Endothelial cell of umbilical vein (primary cell): ENCODE measurements around the gene FIZ1. TPM values are rescaled to one million over a fixed set of nuclear protein-coding genes. Genes with fewer than 3 reads are reported as not detected.

Source experiments
- BruUV-seq: library from RNA; stranded (reverse); fragments of 400-500 nt; replicated peaks from 2 replicates; lab custom pipeline; 2021; lab: Mats Ljungman, UMichigan
- CTCF ChIA-PET: fragments of 300-600, 350-600 bp; sonication (Branson Sonifier 250); formaldehyde crosslinking; loops from one replicate; lab custom pipeline; 2021; ENCODE audit warnings: antibody characterized with exemption, inconsistent platforms; lab: Charles Lee
- POLR2A ChIA-PET: fragments of 300-600, 350-600 bp; sonication (Branson Sonifier 250); formaldehyde crosslinking; loops from one replicate; lab custom pipeline; 2021; ENCODE audit warnings: antibody characterized with exemption, inconsistent platforms; lab: Charles Lee
- DNase-seq: peaks from one replicate; pipeline ENCODE4 v3.0.0-alpha.2; 2011; ENCODE audit warnings: low read depth, low spot score
- FAIRE-seq: peaks from 2 replicates; lab custom pipeline; 2011; peaks lifted over from hg19 to GRCh38; lab: Jason Lieb, UNC
- H2AFZ ChIP-seq: 2 replicates; pipeline ENCODE4 v1.6.0; 2012; ENCODE audit warnings: low read depth, low read length, control low read depth, inconsistent platforms
- H3K27ac ChIP-seq: 2 replicates; pipeline ENCODE4 v1.5.1; 2011; ENCODE audit warnings: low read depth, mild to moderate bottlenecking, control low read depth, low read length, moderate library complexity; ENCODE audit not compliant: insufficient read depth
- H3K27me3 ChIP-seq, 2 experiments: 2 replicates each; pipeline versions ENCODE4 v1.6.0 to v1.6.1; 2011; ENCODE audit warnings: low read length in 2 of 2, mixed read lengths in 1 of 2; ENCODE audit not compliant: control insufficient read depth in 2 of 2, insufficient read depth in 2 of 2
- H3K36me3 ChIP-seq, 2 experiments: 2 replicates in 1 of 2; 3 replicates in 1 of 2; pipeline ENCODE4 v1.5.1; 2011; ENCODE audit warnings: low read length in 2 of 2, mild to moderate bottlenecking in 1 of 2, moderate library complexity in 1 of 2; ENCODE audit not compliant: control insufficient read depth in 2 of 2, insufficient read depth in 2 of 2; ENCODE audit errors: extremely low read depth in 1 of 2
- H3K4me1 ChIP-seq: 3 replicates; pipeline ENCODE4 v1.5.1; 2011; ENCODE audit warnings: mild to moderate bottlenecking, low read length; ENCODE audit not compliant: control insufficient read depth, insufficient read depth; ENCODE audit errors: extremely low read depth
- H3K4me2 ChIP-seq: 2 replicates; pipeline ENCODE4 v1.6.1; 2011; ENCODE audit warnings: low read length, control low read depth, mixed read lengths; ENCODE audit not compliant: insufficient read depth
- H3K4me3 ChIP-seq, 3 experiments: fragments of 200-600 bp in 1 of 3; sonication (generic), shearing (Covaris generic) in 1 of 3; replicated peaks in 1 of 3; 2 replicates each; pipeline ENCODE4 v1.5.1; 2011 to 2016; ENCODE audit warnings: control low read depth in 3 of 3, low read length in 3 of 3, mild to moderate bottlenecking in 2 of 3, inconsistent platforms in 1 of 3, low read depth in 1 of 3, moderate library complexity in 1 of 3; ENCODE audit not compliant: insufficient read depth in 1 of 3
- H3K79me2 ChIP-seq: 2 replicates; pipeline ENCODE4 v1.6.0; 2012; ENCODE audit warnings: low read length, inconsistent platforms; ENCODE audit not compliant: control insufficient read depth, insufficient read depth
- H3K9ac ChIP-seq: replicated peaks from 2 replicates; pipeline ENCODE3; 2011; ENCODE audit warnings: low read length, control low read depth; ENCODE audit not compliant: insufficient read depth; ENCODE audit errors: extremely low read depth
- H3K9me1 ChIP-seq: replicated peaks from 3 replicates; pipeline ENCODE4 v1.6.0; 2011; ENCODE audit warnings: mild to moderate bottlenecking, low read length; ENCODE audit not compliant: control insufficient read depth, insufficient read depth; ENCODE audit errors: extremely low read depth
- H3K9me3 ChIP-seq: replicated peaks from 2 replicates; pipeline ENCODE4 v1.5.1; 2012; ENCODE audit warnings: low read length, inconsistent platforms; ENCODE audit not compliant: control insufficient read depth, insufficient read depth
- H4K20me1 ChIP-seq: replicated peaks from 2 replicates; pipeline ENCODE3; 2011; ENCODE audit warnings: mild to moderate bottlenecking, low read length; ENCODE audit not compliant: control insufficient read depth, insufficient read depth; ENCODE audit errors: extremely low read depth
- CTCF ChIP-seq, 2 donors: IDR thresholded peaks; 1 replicate in 1 of 2; 2 replicates in 1 of 2; pipeline ENCODE4 v1.5.1; 2011; ENCODE audit warnings: low read length in 2 of 2, mild to moderate bottlenecking in 2 of 2, moderate library complexity in 2 of 2, control low read depth in 1 of 2, inconsistent platforms in 1 of 2, low read depth in 1 of 2; ENCODE audit not compliant: insufficient read depth in 1 of 2; ENCODE audit errors: extremely low read depth in 1 of 2
- EZH2 ChIP-seq: IDR thresholded peaks from 2 replicates; pipeline ENCODE4 v1.6.1; 2012; ENCODE audit warnings: borderline replicate concordance, low read depth, mild to moderate bottlenecking, moderate library complexity, low read length, inconsistent platforms; ENCODE audit not compliant: severe bottlenecking
- FOS ChIP-seq: IDR thresholded peaks from 2 replicates; pipeline ENCODE4 v1.6.1; 2011; ENCODE audit warnings: mild to moderate bottlenecking, low read length, moderate library complexity, borderline replicate concordance; ENCODE audit not compliant: insufficient read depth
- GATA2 ChIP-seq: IDR thresholded peaks from 2 replicates; pipeline ENCODE4 v1.7.0; 2011; ENCODE audit warnings: low read depth, mild to moderate bottlenecking, moderate library complexity, mixed read lengths, low read length; ENCODE audit not compliant: insufficient read length, insufficient read depth
- JUN ChIP-seq: IDR thresholded peaks from 2 replicates; pipeline ENCODE4 v1.6.1; 2011; ENCODE audit warnings: borderline replicate concordance, low read depth; ENCODE audit not compliant: insufficient read length, insufficient read depth
- MAX ChIP-seq: IDR thresholded peaks from 2 replicates; pipeline ENCODE4 v1.6.1; 2011; ENCODE audit not compliant: insufficient read depth, insufficient read length
- MYC ChIP-seq: IDR thresholded peaks from one replicate; pipeline ENCODE4 v1.6.1; 2011; ENCODE audit warnings: mild to moderate bottlenecking, low read depth, low read length
- POLR2A ChIP-seq: IDR thresholded peaks from 2 replicates; pipeline ENCODE4 v1.6.1; 2012; ENCODE audit warnings: low read depth, mild to moderate bottlenecking, control low read depth, low read length
- POLR2AphosphoS5 ChIP-seq: IDR thresholded peaks from 2 replicates; pipeline ENCODE4 v1.6.1; 2012; ENCODE audit warnings: low read depth, mild to moderate bottlenecking, control low read depth, low read length, moderate library complexity; ENCODE audit not compliant: insufficient read depth
- dilution Hi-C: fragments of 300-500 bp; cut with MboI; formaldehyde crosslinking; loops from one replicate; pipeline ENCODE4 v1.15.0; 2019; ENCODE audit warnings: low sequenced_read_pairs; ENCODE audit not compliant: extremely low pct_ligation_motif_present
- intact Hi-C: fragments of 100-400 bp; cut with micrococcal nuclease; formaldehyde crosslinking; loops from one replicate; pipeline ENCODE4 v1.10.0; 2022
- polyA plus RNA-seq, 4 experiments: library from polyadenylated mRNA; depleted of rRNA in 3 of 4; stranded (reverse) in 3 of 4; unstranded in 1 of 4; fragments of >200 nt; gene quantifications; 2 replicates each; pipeline versions ENCODE4 v1.2.1 to v1.2.3, GENCODE V29; 2011 to 2012; ENCODE audit warnings: missing spikeins in 1 of 4
- total RNA-seq: library from RNA; stranded (reverse); gene quantifications from 2 replicates; pipeline ENCODE4 v1.2.3, GENCODE V29; 2021

The FIZ1 gene
- total and polyA plus RNA-seq, 2 donors (not counting 3 experiments of a cell fraction or from before 2014, with no cell fraction given) = 6.6 to 15.6 TPM

- H3K4me1 ChIP-seq = peaks cover 33% of the 10 kb centered on the region
- H3K9ac ChIP-seq = no peak within 1 kb of the TSS
- no peak within 1 kb of the TSS for H3K4me3 ChIP-seq
- POLR2A ChIA-PET = no interaction called here
- DNase-seq (no peak), FAIRE-seq (no peak)
- TF ChIP-seq JUN (no peak), GATA2 (no peak), POLR2AphosphoS5 (no peak), CTCF (IDR thresholded peaks at IDR 0.05; ENCODE audit: extremely low read depth in 1 of 2, insufficient read depth in 1 of 2, low read depth in 1 of 2, low read length in 2 of 2) (no peak), MYC (no peak), MAX (no peak), EZH2 (no peak), POLR2A (no peak), FOS (no peak)
- no peaks in the 10 kb centered on the region for H3K36me3 ChIP-seq
- H3K4me2 ChIP-seq = no peak within 1 kb of the TSS
- H3K27ac ChIP-seq = no peak within 1 kb of the TSS
- intact Hi-C loops = no loop called here
- H3K27me3 ChIP-seq = no peaks in the 10 kb centered on the region
- no peaks in the 10 kb centered on the region for H4K20me1 ChIP-seq
- no peak within 1 kb of the TSS for H2AFZ ChIP-seq
- no peaks in the 10 kb centered on the region for H3K9me3 ChIP-seq
- no TSS peak for BruUV-seq
- H3K79me2 ChIP-seq = no peaks in the 10 kb centered on the region
- no peaks in the 10 kb centered on the region for H3K9me1 ChIP-seq
- dilution Hi-C loops = no loop called here
- CTCF ChIA-PET = interaction anchor here (1.2 kb wide), 1 partner anchor 14 kb away, joined by 3 read pairs; no protein-coding TSS in a partner anchor
Observed at GRCh38 chr19:55545443-55545842, 53.9 kb downstream of the FIZ1 start, which contains the start of gene SBK3. Gene SBK3, minus strand, starts transcription at chr19:55545543. Its CDS starts 0 bp downstream, at chr19:55545543.
